ENCODE measurements around the gene CD33.

DNA sequence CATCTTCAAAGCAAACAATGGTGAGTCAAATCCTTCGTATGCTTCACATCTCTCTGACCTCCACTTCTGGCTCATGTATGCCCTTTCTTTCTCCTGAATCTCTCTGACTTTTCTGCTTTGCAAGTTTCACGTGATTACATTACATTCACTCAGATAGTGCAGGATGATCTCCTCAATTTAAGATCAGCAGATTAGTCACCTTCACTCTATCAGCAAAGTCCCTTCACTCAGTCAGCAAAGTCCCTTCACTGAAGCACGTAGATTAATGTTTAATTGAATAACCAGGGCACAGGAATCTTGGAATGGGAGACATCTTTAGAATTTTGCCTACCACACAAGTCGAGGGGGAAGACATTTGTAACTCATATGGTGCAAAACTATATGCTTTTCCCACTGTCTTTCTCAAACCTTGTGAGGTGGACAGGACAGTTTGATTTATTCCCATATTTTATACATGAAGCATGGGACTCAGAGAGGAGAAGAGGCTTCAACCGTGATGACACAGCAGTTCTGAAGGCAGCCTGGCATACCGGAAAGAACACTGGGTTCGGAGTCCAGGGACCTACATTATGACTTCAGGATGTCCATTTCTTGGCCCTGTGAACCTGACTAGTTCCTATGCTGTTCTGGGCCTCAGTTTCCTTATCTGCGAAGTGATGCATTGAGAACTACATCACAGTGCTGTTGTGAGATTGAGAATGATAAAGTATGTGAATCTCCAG, 49.3 kb downstream of the CD33 start:
- TF ChIP-seq, protein P1, sequence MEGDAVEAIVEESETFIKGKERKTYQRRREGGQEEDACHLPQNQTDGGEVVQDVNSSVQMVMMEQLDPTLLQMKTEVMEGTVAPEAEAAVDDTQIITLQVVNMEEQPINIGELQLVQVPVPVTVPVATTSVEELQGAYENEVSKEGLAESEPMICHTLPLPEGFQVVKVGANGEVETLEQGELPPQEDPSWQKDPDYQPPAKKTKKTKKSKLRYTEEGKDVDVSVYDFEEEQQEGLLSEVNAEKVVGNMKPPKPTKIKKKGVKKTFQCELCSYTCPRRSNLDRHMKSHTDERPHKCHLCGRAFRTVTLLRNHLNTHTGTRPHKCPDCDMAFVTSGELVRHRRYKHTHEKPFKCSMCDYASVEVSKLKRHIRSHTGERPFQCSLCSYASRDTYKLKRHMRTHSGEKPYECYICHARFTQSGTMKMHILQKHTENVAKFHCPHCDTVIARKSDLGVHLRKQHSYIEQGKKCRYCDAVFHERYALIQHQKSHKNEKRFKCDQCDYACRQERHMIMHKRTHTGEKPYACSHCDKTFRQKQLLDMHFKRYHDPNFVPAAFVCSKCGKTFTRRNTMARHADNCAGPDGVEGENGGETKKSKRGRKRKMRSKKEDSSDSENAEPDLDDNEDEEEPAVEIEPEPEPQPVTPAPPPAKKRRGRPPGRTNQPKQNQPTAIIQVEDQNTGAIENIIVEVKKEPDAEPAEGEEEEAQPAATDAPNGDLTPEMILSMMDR (IDR thresholded peaks at IDR 0.05) = no peak
- TF ChIP-seq ZFX (IDR thresholded peaks at IDR 0.05; ENCODE audit: borderline replicate concordance) = no peak

All from 22Rv1 (cell line).